ENCODE data around the gene FUT1. TPM values are rescaled to one million over a fixed set of nuclear protein-coding genes. Genes with fewer than 3 reads are reported as not detected.
"Not testable (repeated sequence)": the region's sequence is repeated elsewhere in the genome, so short reads cannot be mapped to it uniquely, and the experiment has no call there.

The FUT1 gene
- total RNA-seq, 1 donor from 2014 or later = 1.6 TPM

DNA sequence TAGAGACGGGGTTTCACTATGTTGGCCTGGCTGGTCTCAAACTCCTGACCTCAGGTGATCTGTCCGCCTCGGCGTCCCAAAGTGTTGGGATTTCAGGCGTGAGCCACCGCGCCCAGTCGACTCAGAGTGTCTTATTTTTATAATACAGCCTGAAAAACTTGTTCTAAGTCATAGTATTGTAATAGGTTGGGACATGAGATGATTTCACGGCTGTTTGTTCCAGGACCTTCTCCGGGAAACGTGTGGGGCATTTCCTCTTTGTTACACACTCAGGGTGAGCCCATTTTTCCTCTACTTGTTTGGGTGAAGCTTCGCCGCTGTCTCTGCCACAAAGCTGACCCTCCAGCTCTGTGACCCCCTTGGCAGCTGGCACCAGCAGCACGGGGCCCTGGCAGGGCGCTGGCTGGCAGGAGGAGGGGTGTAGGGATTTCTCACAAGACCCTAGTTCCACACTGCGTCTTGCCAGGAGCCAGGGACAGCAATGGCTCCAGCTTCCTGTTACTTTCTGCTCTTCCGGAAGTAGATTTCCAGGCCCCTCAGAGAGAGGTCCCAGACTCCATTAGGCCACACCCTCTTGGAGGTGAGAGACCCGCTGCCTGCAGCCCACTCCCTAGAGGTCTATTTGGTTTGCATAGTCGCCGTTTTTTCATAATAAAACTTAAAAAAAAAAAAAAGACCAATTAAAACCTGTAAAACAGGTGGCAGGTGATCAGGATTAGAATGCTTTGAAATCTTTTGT lies 18.5 kb upstream of the FUT1 start:
- DNase-seq = no peak
- no peak for ATAC-seq
- intact Hi-C loops (cut with micrococcal nuclease) = no loop called here

DNA sequence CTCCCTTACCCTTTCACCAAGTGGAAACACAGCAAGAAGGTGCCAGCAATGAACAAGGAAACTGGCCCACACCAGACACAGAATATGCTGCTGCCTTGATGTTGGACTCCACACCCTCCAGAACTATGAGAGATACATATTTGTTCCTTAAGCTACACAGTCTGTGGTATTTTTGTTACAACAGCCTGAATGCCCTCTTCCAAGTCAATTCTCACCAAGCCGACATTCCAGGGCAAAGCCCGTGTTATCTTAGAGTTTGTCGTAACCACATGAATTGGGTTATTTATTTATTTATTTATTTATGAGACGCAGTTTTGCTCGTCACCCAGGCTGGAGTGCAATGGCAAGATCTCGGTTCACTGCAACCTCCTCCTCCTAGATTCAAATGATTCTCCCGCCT lies 17.8 kb upstream of the FUT1 start:
- DNase-seq (no peak), ATAC-seq (no peak)
- intact Hi-C loops (cut with micrococcal nuclease) = no loop called here

DNA sequence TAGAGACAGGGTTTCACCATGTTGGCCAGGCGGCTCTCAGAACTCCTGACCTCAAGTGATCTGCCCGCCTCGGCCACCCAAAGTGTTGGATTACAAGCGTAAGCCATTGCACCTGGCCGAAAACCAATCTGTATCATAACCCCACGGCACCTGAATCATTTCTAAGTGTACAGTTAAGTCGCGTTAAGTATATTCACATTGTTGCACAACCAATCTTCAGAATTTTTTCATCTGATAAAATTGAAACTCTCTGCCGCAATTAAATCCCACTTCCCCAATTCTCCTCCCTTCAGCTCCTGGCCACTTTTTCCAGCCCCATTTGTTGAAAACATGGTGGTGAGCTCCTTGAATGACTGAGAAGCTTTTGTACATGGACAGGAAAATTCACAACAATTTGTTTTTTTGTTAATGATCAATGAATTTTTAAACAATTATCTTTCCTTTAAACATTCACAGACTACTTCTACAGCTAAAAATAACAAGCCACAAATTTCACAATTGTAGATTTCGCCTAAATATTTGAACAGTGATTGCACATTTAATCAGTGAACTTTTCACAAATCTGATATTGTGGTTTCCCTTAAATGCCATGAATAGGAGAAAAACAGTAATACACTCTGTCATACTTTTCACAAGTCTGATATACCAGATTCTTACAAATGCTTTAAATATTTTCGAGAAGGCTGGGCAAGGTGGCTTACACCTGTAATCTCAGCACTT lies 16.7 kb upstream of the FUT1 start:
- intact Hi-C loops (cut with micrococcal nuclease) = no loop called here
- ATAC-seq (no peak), DNase-seq (no peak)

DNA sequence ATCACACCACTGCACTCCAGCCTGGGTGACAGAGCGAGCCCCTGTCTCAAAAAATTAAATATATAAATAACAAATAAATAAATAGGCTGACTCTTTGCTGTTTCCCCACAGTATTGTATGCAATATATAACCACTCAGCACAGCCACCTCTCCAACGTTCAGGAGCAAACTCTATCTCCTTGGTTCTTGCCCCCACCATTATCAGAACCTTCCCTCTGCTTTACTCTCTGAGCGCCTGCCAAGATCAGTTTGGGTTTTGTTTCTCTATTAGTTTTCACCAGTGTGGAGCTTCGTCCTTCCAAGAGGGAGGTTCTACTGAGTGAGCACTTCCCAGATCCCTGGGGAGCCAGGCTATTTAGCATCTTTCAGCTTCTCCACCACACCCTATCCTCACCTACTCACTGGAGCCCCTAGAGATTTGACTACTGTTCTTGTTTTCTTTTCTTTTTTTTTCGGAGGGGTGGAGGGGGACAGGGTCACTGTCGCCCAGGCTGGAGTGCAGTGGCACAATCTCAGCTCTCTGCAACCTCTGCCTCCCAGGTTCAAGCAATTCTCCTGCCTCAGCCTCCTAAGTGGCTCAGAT lies 15.8 kb upstream of the FUT1 start:
- DNase-seq; ATAC-seq; intact Hi-C loops (cut with micrococcal nuclease): not testable (repeated sequence)

DNA sequence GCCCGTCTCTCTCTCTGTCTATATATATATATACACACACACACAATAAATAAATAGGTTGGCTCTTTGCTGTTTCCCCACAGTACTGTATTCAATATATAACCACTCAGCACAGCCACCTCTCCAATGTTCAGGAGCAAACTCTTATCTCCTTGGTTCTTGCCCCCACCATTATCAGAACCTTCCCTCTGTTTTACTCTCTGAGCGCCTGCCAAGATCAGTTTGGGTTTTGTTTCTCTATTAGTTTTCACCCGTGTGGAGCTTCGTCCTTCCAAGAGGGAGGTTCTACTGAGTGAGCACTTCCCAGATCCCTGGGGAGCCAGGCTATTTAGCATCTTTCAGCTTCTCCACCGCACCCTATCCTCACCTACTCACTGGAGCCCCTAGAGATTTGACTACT lies 13.4 kb upstream of the FUT1 start:
- DNase-seq; ATAC-seq; intact Hi-C loops (cut with micrococcal nuclease): not testable (repeated sequence)

DNA sequence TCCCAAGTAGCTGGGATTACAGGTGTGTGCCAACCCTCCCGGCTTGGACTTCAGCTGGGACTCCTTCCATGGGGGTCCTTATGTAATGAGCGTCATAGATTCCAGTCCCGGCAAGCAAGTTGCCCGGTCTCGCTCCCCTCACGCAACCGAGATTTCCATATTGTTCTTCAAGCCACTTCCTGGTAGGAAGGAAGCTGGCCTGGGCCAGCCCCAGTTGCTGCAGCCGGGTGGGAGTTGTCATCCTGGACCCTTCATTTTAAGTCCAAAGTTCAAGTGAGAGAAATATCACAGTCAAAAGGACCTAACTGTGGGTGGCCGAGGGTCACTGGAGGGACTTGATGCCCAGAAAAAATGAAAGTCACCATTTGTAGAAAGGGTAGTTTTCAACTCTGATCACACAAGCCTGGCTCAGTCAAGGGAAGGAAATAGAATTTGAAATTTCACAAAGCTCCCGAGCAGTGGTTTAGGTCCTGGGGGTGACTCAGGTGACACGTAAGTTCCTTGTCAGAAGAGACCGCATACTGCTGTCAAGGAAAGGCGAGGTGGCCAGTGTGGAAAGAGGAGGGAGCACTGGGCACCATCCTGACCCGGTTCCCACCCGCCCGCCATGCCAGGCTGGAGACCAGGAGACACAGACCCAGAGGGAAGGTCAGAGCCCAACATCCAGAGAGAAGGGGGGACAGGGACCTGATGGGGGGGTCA lies 8.2 kb upstream of the FUT1 start:
- DNase-seq (peak; percentile 49), ATAC-seq (peak; percentile 56)
- intact Hi-C loops (cut with micrococcal nuclease) = no loop called here

DNA sequence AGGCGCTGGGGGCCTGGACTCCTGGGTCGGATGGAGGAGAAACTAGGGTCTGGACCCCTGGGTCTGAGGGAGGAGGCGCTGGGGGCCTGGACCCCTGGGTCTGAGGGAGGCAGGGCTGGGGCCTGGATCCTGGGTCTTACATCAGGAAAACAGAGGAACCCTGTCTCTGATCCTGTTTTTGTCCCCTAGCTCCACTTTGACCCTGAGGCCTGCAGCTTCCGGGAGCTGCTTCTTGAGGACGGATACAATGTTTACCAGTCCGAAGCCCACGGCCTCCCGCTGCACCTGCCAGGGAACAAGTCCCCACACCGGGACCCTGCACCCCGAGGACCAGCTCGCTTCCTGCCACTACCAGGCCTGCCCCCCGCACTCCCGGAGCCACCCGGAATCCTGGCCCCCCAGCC lies 5.3 kb upstream of the FUT1 start:
- ATAC-seq (no peak), DNase-seq (no peak)
- intact Hi-C loops (cut with micrococcal nuclease) = no loop called here

DNA sequence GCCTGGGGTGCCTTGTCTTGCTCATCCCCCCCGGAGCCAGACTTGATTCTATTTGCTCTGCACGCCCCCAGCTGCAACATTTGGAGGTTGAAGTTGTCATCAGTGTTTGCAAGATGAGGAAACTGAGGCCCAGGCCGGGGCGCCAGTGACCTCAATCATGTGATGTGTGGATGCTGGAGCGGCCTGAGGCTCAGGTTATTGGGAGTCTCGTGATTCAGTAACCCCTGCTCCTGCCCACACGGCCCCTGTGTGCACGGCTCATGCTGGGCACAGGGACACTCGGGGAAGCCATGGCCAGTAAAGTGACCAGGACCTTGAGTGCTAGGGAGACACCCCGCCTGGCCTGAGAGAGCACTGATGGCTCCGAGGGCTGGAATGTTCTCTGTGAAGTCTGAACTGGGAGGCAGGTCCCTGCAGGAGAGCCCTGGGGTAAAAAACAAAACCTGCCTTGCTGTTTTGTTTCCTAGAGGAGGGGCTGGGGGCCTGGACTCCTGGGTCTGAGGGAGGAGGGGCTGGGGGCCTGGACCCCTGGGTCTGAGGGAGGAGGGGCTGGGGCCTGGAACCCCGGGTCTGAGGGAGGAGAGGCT lies 4.7 kb upstream of the FUT1 start:
- DNase-seq = no peak

DNA sequence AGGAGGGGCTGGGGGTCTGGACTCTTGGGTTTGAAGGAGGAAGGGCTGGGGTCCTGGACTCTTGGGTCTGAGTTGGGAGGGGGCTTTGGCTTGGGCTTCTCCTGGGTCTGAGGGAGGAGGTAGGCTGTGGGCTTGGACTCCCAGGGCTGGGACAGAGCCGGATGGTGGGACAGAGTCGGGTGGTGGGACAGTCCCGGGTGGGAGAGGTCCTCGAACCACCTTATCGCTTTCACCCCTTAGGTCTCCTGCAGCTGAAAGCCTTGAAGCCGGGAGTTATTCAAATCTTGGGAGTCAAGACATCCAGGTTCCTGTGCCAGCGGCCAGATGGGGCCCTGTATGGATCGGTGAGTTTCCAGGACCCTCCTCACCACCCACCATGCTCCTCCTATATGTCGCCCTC lies 4.2 kb upstream of the FUT1 start:
- DNase-seq (no peak), ATAC-seq (no peak)
- intact Hi-C loops (cut with micrococcal nuclease) = no loop called here

More for the DNA sequence above, 4.7 kb upstream of the FUT1 start:
- ATAC-seq = no peak
- intact Hi-C loops (cut with micrococcal nuclease) = no loop called here

DNA sequence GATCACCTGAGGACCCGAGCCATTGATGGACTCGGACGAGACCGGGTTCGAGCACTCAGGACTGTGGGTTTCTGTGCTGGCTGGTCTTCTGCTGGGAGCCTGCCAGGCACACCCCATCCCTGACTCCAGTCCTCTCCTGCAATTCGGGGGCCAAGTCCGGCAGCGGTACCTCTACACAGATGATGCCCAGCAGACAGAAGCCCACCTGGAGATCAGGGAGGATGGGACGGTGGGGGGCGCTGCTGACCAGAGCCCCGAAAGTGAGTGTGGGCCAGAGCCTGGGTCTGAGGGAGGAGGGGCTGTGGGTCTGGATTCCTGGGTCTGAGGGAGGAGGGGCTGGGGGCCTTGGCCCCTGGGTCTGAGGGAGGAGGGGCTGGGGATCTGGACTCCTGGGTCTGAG lies 3.8 kb upstream of the FUT1 start:
- intact Hi-C loops (cut with micrococcal nuclease) = no loop called here
- no peak for ATAC-seq
- no peak for DNase-seq

DNA sequence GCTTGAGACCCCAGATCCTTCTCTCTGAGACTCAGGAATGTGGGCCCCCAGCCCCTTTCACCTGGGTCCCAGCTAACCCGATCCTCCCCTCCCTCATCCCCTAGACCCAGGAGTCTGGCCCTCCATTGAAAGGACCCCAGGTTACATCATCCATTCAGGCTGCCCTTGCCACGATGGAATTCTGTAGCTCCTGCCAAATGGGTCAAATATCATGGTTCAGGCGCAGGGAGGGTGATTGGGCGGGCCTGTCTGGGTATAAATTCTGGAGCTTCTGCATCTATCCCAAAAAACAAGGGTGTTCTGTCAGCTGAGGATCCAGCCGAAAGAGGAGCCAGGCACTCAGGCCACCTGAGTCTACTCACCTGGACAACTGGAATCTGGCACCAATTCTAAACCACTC lies 3.3 kb upstream of the FUT1 start:
- no peak for DNase-seq
- ATAC-seq = no peak
- intact Hi-C loops (cut with micrococcal nuclease) = no loop called here

DNA sequence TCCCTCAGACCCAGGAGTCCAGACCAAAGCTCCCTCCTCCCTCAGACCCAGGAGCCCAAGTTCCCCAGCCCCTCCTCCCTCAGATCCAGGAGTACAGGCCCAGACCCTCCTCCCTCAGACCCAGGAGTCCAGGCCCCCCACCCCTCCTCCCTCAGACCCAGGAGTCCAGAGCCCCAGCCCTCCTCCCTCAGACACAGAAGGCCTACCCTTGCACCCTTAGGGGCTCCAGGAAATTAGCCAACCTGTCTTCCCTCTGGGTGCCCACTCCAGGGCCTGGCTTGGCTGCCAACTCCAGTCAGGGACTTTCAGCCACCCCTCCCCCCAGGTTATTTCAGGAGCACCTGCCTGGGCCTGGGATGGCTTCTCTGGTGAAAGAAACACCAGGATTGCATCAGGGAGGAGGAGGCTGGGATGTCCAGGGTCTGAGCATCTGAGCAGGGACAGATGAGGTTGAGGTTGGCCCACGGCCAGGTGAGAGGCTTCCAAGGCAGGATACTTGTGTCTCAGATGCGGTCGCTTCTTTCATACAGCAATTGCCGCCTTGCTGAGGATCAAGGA lies 2.7 kb upstream of the FUT1 start, which contains the start of gene FGF21:
Gene FGF21, plus strand, starts transcription at position 441 of the 558 bp plus-strand sequence. CDS start 713 bp downstream, outside the sequence.
- intact Hi-C loops (cut with micrococcal nuclease) = no loop called here
- DNase-seq (no peak), ATAC-seq (no peak)

DNA sequence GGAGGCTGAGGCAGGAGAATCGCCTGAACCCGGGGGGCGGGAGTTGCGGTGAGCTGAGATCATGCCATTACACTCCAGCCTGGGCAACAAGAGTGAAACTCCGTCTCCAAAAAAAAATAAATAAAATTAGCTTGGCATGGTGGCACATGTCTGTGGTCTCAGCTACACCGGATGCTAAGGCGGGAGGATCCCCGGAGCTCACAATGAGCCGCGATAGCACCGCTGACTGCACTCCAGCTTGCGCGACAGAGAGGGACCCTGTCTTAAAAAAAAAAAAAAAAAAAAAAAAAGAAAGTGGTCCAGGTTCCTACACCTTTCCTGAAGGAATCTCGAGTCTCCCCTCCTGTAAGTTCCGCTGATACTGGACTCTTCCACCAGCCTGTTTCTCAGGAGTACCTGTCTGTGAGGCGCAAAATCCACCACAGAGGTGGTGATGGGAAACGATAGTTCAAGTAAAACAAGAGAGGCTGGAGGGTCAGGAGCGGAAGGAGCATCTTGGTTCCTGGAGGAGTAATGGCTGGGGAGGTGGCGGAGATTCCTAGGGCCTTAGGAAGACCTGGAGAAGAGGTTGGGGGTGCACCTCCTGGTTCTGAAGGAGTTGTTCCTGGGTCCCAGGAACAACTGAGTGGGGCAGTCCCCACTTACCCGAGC lies 471 bp downstream of the FUT1 start:
- ATAC-seq = no peak
- intact Hi-C loops (cut with micrococcal nuclease) = no loop called here

DNA sequence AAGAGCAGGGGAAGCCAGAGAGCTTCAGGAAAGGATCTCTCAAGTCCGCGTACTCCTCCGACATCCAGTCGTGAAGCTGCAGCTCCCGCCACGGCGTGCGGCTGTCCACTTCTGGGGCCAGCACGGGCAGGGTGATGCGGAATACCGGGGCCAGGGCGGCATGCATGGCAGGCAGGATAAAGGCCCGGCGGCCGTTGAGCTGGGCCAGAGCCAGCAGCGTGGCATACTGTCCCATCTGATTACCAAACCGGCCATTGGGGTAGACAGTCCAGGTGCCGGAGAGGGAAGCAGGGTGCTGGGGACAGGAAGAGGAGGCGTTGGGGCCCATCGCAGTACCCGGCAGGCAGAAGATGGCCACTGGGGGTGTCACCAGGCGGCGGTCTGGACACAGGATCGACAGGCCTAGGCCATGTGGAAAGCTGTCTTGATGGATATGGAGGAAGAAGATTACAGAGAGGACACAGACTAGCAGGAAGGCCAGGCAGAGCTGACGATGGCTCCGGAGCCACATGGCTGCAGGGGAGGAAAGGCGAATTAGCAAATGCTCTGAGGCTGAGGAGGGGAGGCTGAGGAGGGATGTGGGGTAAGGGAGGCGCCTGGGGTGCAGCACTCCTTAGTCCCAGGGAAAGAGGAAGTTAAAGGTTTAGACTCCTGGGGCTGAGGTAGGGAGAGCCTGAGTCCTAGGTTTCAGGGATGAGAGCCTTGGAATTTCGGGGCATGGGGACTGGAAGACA lies 1.5 kb downstream of the FUT1 start:
- DNase-seq (no peak), ATAC-seq (no peak)
- intact Hi-C loops (cut with micrococcal nuclease) = no loop called here

More for the DNA sequence above, 471 bp downstream of the FUT1 start:
- DNase-seq = no peak

DNA sequence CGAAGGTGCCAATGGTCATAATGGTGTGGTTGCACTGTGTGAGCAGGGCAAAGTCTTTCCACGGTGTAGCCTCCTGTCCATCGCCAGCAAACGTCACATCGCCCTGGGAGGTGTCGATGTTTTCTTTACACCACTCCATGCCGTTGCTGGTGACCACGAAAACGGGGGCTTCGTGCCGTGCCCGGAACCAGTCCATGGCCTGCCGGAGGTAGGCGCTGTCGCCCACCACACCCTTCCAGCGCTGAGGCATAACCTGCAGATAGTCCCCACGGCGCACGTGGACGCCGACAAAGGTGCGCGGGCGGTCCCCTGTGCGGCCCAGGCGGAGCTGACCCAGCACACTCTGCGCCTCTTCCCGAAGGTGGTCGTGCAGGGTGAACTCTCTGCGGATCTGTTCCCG lies 2.1 kb downstream of the FUT1 start:
- intact Hi-C loops (cut with micrococcal nuclease) = no loop called here
- no peak for DNase-seq
- no peak for ATAC-seq

DNA sequence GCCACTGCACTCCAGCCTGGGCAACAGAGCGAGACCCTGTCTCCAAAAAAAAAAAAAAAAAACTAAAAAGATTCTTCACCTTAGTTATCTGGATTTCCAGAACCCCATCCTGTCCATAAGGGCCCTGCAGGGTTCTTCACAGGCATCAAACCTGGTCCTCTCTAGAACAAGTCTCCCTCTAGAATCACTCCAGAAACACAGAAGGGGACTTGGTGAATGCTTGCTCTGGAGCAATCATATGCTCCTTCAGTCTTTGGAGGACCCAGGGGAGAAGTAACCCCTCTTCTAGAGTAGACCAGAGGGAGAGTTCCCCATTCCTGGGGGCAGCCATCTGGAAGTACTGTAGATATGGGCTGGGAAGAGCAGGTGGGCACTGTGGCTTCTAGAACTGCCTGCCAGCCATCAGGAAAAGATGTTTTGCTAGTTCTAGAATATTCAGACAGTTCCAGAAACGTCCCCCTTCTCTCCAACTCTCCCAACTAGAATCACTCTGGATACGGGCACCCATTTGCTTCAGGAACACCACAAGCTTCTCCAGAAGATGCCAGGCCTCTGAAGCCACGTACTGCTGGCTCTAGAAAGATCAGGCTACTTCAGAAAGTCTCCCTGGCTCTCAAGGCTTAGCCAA lies 2.8 kb downstream of the FUT1 start:
- DNase-seq = no peak
- no peak for ATAC-seq
- intact Hi-C loops (cut with micrococcal nuclease) = no loop called here

DNA sequence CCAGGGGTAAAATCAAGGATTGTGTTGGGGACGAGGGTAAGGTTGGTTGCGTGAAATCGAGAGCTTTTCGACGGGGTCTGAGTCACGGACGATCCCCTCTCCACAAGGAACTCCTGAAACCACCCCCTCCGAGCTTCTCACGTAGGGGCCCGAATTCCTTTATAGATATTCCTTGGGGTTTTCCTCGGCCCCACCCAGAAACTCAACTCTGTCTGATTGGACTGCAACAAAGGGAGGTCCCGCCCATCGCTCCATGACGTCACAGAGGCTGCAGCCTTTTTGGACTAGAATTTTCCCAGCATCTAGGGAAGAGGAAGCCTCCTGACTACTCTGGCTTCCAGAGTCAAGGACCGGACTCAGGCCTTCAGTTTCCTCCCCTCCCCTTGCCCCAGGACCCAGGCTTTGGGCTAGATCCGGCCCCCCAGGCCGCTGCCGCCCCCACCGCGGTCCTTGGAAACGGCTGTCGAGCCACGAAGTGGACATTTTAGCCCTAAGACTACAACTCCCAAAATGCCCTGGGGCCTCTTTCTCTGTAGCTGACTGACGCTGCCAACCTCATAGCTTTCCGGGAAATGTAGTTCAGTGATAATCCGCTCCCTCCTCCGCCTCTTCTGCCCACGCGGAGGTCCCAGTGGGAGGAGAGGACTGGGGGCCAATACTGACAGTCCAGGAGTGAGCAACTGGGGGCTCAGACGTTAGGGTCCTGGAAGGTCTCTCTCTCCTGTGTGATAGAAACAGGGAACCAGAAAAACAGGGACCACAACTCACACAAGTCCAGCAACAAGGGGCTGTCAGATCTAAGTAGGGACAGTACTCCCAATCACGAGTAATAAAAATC lies 5.5 kb downstream of the FUT1 start, which contains the start of gene IZUMO1:
Gene IZUMO1, minus strand, starts transcription at position 172 of the 838 bp plus-strand sequence. CDS start 1,050 bp downstream, outside the sequence.
- intact Hi-C loops (cut with micrococcal nuclease) = no loop called here
- DNase-seq (peak; percentile 84), ATAC-seq (peak; percentile 84)
